Stimulated activated CD8-positive, alpha-beta memory T cell treated with anti-CD3 and anti-CD28 coated beads, Interleukin-2, amount 100 ng/mL, for 1 hour (primary cell): ENCODE data around the gene SPOCK1.
"Not testable (repeated sequence)": the region's sequence is repeated elsewhere in the genome, so short reads cannot be mapped to it uniquely, and the experiment has no call there.

Experiments used
- DNase-seq, 2 donors: peaks; one replicate each; pipeline ENCODE4 v3.0.0-alpha.2; 2020; ENCODE audit warnings: low read depth in 2 of 2

The SPOCK1 gene

GRCh38 chr5:137498736-137499505, at the start of gene SPOCK1:
Gene SPOCK1, minus strand, starts transcription at chr5:137499326.
- DNase-seq, result no peak

GRCh38 chr5:137545956-137546355, 46.8 kb upstream of the SPOCK1 start:
- no peak for DNase-seq

- DNase-seq, result not testable (repeated sequence)
Measured at GRCh38 chr5:137535449-137535848, 36.3 kb upstream of the SPOCK1 start.

GRCh38 chr5:137533963-137534362, 34.8 kb upstream of the SPOCK1 start:
- no peak for DNase-seq

- no peak for DNase-seq
Measured at GRCh38 chr5:137531266-137531665, 32.1 kb upstream of the SPOCK1 start.

GRCh38 chr5:137521246-137521645, 22.1 kb upstream of the SPOCK1 start:
- no peak for DNase-seq

- DNase-seq, result no peak
Measured at GRCh38 chr5:137516961-137517360, 17.8 kb upstream of the SPOCK1 start.

GRCh38 chr5:137516251-137516797, 17.2 kb upstream of the SPOCK1 start:
- DNase-seq, result no peak

GRCh38 chr5:137515238-137515637, 16.1 kb upstream of the SPOCK1 start:
- DNase-seq, result no peak

- no peak for DNase-seq
Measured at GRCh38 chr5:137510671-137511070, 11.5 kb upstream of the SPOCK1 start.

- DNase-seq, result no peak
Measured at GRCh38 chr5:137507150-137507549, 8.0 kb upstream of the SPOCK1 start.

GRCh38 chr5:137506296-137506695, 7.2 kb upstream of the SPOCK1 start:
- DNase-seq, result no peak

GRCh38 chr5:137504916-137505315, 5.8 kb upstream of the SPOCK1 start:
- no peak for DNase-seq

GRCh38 chr5:137503456-137503855, 4.3 kb upstream of the SPOCK1 start:
- no peak for DNase-seq

GRCh38 chr5:137502632-137503031, 3.5 kb upstream of the SPOCK1 start:
- DNase-seq, result no peak

- DNase-seq, result no peak
Measured at GRCh38 chr5:137501846-137502406, 2.8 kb upstream of the SPOCK1 start.

- no peak for DNase-seq
Measured at GRCh38 chr5:137501226-137501625, 2.1 kb upstream of the SPOCK1 start.

GRCh38 chr5:137500615-137501225, 1.6 kb upstream of the SPOCK1 start:
- no peak for DNase-seq

GRCh38 chr5:137499506-137499847, 351 bp upstream of the SPOCK1 start:
- DNase-seq, result not testable (repeated sequence)

- DNase-seq, result no peak
Measured at GRCh38 chr5:137498301-137498735, 808 bp downstream of the SPOCK1 start.

- no peak for DNase-seq
Measured at GRCh38 chr5:137497396-137498290, 1.5 kb downstream of the SPOCK1 start.

GRCh38 chr5:137496919-137497318, 2.2 kb downstream of the SPOCK1 start:
- DNase-seq, result no peak
